K562 (cell line): ENCODE results near the gene TOMM6. TPM values are rescaled to one million over a fixed set of nuclear protein-coding genes. Genes with fewer than 3 reads are reported as not detected.
"Not testable (repeated sequence)": the region's sequence is repeated elsewhere in the genome, so short reads cannot be mapped to it uniquely, and the experiment has no call there.

ENCODE experiments used
- ATAC-seq: fragments of 200-7000 bp; cut with Tn5 transposase; 3 replicates; pipeline ENCODE4 v1.9.1; 2020; ENCODE audit warnings: moderate library complexity
- BruUV-seq: library from RNA; stranded (reverse); fragments of 400-500 nt; replicated peaks from 2 replicates; lab custom pipeline; 2021; lab: Mats Ljungman, UMichigan
- CTCF ChIA-PET: fragments of 300-600 bp; formaldehyde crosslinking; extraction: SDS; loops from one replicate; lab custom pipeline; 2021; ENCODE audit warnings: low intra/inter-chr PET ratio; lab: Yijun Ruan, JAX
- POLR2A ChIA-PET: fragments of 300-600, 350-650 bp; sonication (Branson Sonifier 250); formaldehyde crosslinking; extraction: SDS; loops from one replicate; lab custom pipeline; 2021; ENCODE audit warnings: antibody characterized with exemption, inconsistent platforms; lab: Yijun Ruan, JAX
- DNase-seq, 4 experiments: peaks; one replicate each; pipeline versions ENCODE4 v3.0.0 to v3.0.0-alpha.2; 2011 to 2018; ENCODE audit warnings: low spot score in 3 of 4, mixed read lengths in 3 of 4; ENCODE audit errors: extremely low read depth in 1 of 4
- FAIRE-seq: peaks from 2 replicates; lab custom pipeline; 2011; peaks lifted over from hg19 to GRCh38; lab: Jason Lieb, UNC
- H2AFZ ChIP-seq: 2 replicates; pipeline ENCODE4 v1.6.0; 2011; ENCODE audit warnings: low read depth, low read length, control low read depth, inconsistent platforms
- H3K27ac ChIP-seq: fragments of 200-600 bp; 3 replicates; pipeline ENCODE4 v1.8.0; 2011; ENCODE audit warnings: low read depth, mild to moderate bottlenecking, control low read depth, inconsistent platforms, low read length, moderate library complexity, mixed read lengths; ENCODE audit errors: extremely low read depth
- H3K27me3 ChIP-seq, 2 experiments: fragments of 300-600 bp in 1 of 2; 2 replicates in 1 of 2; 3 replicates in 1 of 2; pipeline versions ENCODE4 v1.6.0 to v1.8.0; 2011; ENCODE audit warnings: inconsistent platforms in 2 of 2, low read length in 2 of 2, mild to moderate bottlenecking in 1 of 2, mixed read lengths in 1 of 2, moderate library complexity in 1 of 2; ENCODE audit not compliant: control insufficient read depth in 2 of 2, insufficient read depth in 2 of 2
- H3K36me3 ChIP-seq: fragments of 300-600 bp; 3 replicates; pipeline ENCODE4 v1.8.0; 2011; ENCODE audit warnings: mild to moderate bottlenecking, low read length, inconsistent platforms; ENCODE audit not compliant: control insufficient read depth, insufficient read depth
- H3K4me1 ChIP-seq, 2 experiments: fragments of 200-600 bp in 1 of 2; replicated peaks in 1 of 2; 2 replicates in 1 of 2; 3 replicates in 1 of 2; pipeline versions ENCODE4 v1.5.1 to v1.8.0; 2011; ENCODE audit warnings: inconsistent platforms in 2 of 2, low read length in 2 of 2, mild to moderate bottlenecking in 1 of 2, mixed read lengths in 1 of 2, moderate library complexity in 1 of 2; ENCODE audit not compliant: control insufficient read depth in 2 of 2, insufficient read depth in 2 of 2
- H3K4me2 ChIP-seq: 2 replicates; pipeline ENCODE4 v1.6.1; 2011; ENCODE audit warnings: low read length, control low read depth, inconsistent platforms, mixed read lengths; ENCODE audit not compliant: insufficient read depth
- H3K4me3 ChIP-seq: fragments of 200-600 bp; sonication (generic), shearing (Covaris generic); 2 replicates; pipeline ENCODE4 v1.5.1; 2016; ENCODE audit warnings: control low read depth, inconsistent platforms
- H3K79me2 ChIP-seq: fragments of 200-600 bp; 3 replicates; pipeline ENCODE4 v1.8.0; 2011; ENCODE audit warnings: low read length, inconsistent platforms; ENCODE audit not compliant: control insufficient read depth, insufficient read depth
- H3K9ac ChIP-seq, 2 experiments: 2 replicates each; pipeline versions ENCODE4 v1.6.0 to v1.6.1; 2011; ENCODE audit warnings: low read depth in 2 of 2, low read length in 2 of 2, control low read depth in 1 of 2, inconsistent platforms in 1 of 2, mild to moderate bottlenecking in 1 of 2, mixed read lengths in 1 of 2; ENCODE audit not compliant: insufficient read depth in 1 of 2
- H3K9me1 ChIP-seq: one replicate; pipeline ENCODE4 v1.6.0; 2011; ENCODE audit warnings: inconsistent platforms, mild to moderate bottlenecking, low read length, moderate library complexity; ENCODE audit not compliant: control insufficient read depth, insufficient read depth
- H3K9me3 ChIP-seq: replicated peaks from 2 replicates; pipeline ENCODE4 v1.5.1; 2011; ENCODE audit warnings: low read depth, low read length, inconsistent platforms; ENCODE audit not compliant: control insufficient read depth, insufficient read depth
- H4K20me1 ChIP-seq: replicated peaks from 2 replicates; pipeline ENCODE4 v1.6.1; 2011; ENCODE audit warnings: low read length, inconsistent platforms, mixed read lengths; ENCODE audit not compliant: control insufficient read depth, insufficient read depth
- BCOR ChIP-seq: fragments of 450-650 bp; IDR thresholded peaks from 2 replicates; pipeline ENCODE4 v1.6.1; 2016
- LARP7 ChIP-seq: fragments of 450-650 bp; IDR thresholded peaks from 2 replicates; pipeline ENCODE4 v1.6.1; 2016
- MLLT1 ChIP-seq, 2 experiments: fragments of 450-650 bp; IDR thresholded peaks; 2 replicates each; pipeline ENCODE4 v1.6.1; 2016
- NKRF ChIP-seq: fragments of 450-650 bp; IDR thresholded peaks from 2 replicates; pipeline ENCODE4 v1.6.1; 2016; ENCODE audit warnings: borderline replicate concordance
- PHB2 ChIP-seq: fragments of 450-650 bp; IDR thresholded peaks from 2 replicates; pipeline ENCODE4 v1.6.1; 2017; ENCODE audit warnings: low read depth
- RBM25 ChIP-seq: fragments of 200-400 bp; formaldehyde crosslinking; IDR thresholded peaks from 2 replicates; pipeline ENCODE4 v1.6.1; 2018; ENCODE audit warnings: low read length, low read depth, moderate library complexity; ENCODE audit not compliant: severe bottlenecking
- TRIM25 ChIP-seq: fragments of 450-650 bp; IDR thresholded peaks from 2 replicates; pipeline ENCODE4 v1.7.0; 2016; ENCODE audit warnings: borderline replicate concordance
- ZKSCAN1 ChIP-seq: fragments of 150-350 bp; IDR thresholded peaks from 2 replicates; pipeline ENCODE4 v1.6.1; 2016; ENCODE audit warnings: low read depth, low read length
- ZNF280A ChIP-seq: fragments of 450-650 bp; IDR thresholded peaks from 2 replicates; pipeline ENCODE4 v1.6.1; 2018; ENCODE audit warnings: mild to moderate bottlenecking, low read depth; ENCODE audit not compliant: partially characterized antibody
- ZNF512 ChIP-seq: IDR thresholded peaks from 2 replicates; pipeline ENCODE4 v1.6.1; 2016; ENCODE audit warnings: missing genetic modification characterization, missing compliant biosample characterization
- WGBS: fragments of 100-300 bp; shearing (Covaris generic); methylation state at CpG from one replicate; pipeline ENCODE4 v1.1.6; 2016; ENCODE audit warnings: low coverage, mixed read lengths; ENCODE audit not compliant: insufficient coverage; ENCODE audit errors: missing lambda C conversion rate; 5-methylcytosine and 5-hydroxymethylcytosine counted together
- in situ Hi-C: fragments of 300-500 bp; cut with MboI; formaldehyde crosslinking; loops from 4 replicates; pipeline ENCODE4 v1.15.0; 2018; ENCODE audit warnings: inconsistent platforms, mixed read lengths
- intact Hi-C: fragments of 100-400 bp; cut with micrococcal nuclease; formaldehyde crosslinking; loops from 2 replicates; pipeline ENCODE4 v1.14.2; 2022
- polyA plus RNA-seq, 8 experiments: library from polyadenylated mRNA; depleted of rRNA in 4 of 8; stranded (reverse) in 5 of 8; unstranded in 3 of 8; fragments of >200 nt; fragmentation: Nextera tagmentation in 2 of 8; fragmentation: Illumina TruSeq in 1 of 8; extraction: Ambion mirVana in 2 of 8; extraction: Trizol in 1 of 8; gene quantifications; 2 replicates each; pipeline versions ENCODE4 v1.2.1 to v1.2.3, GENCODE V29; 2011 to 2014; ENCODE audit warnings: inconsistent platforms in 1 of 8, missing spikeins in 1 of 8
- total RNA-seq, 7 experiments: library from RNA; depleted of rRNA in 6 of 7; stranded (reverse); fragments of >200 nt in 6 of 7; fragmentation: Illumina TruSeq in 2 of 7; extraction: Trizol in 2 of 7; gene quantifications; 2 replicates each; pipeline versions ENCODE4 v1.2.1 to v1.2.3, GENCODE V29; 2011 to 2021; ENCODE audit warnings: low replicate concordance in 1 of 7

Gene TOMM6
- total and polyA plus RNA-seq, 9 of the 15 experiments (the other 6 are each of a cell fraction or from before 2014, with no cell fraction given), result 380 to 2,097 (median 1,065) TPM

GRCh38 chr6:41766043-41766664 lies 21.3 kb upstream of the TOMM6 start:
- not testable (repeated sequence) for H3K9me3 ChIP-seq, ATAC-seq, BruUV-seq, H3K9ac ChIP-seq, H3K9me1 ChIP-seq, H3K27ac ChIP-seq, H3K36me3 ChIP-seq, DNase-seq, H3K79me2 ChIP-seq, FAIRE-seq, H3K4me3 ChIP-seq, H3K4me2 ChIP-seq, H4K20me1 ChIP-seq
- in situ Hi-C loops, result loop anchor here (5.0 kb wide), 1 partner anchor 69 kb away; no protein-coding TSS in a partner anchor
- CTCF ChIA-PET, result interaction anchor here (0.6 kb wide), 1 partner anchor 83 kb away, joined by 3 read pairs; no protein-coding TSS in a partner anchor
- WGBS, result 53% methylated on average over 4 of the region's 4 CpGs
- POLR2A ChIA-PET, result interaction anchor here (0.5 to 1.0 kb wide), 3 partner anchors 33 to 262 kb away, joined by 3 to 4 read pairs (median 3); no protein-coding TSS in a partner anchor
- Histone ChIP-seq H3K4me1 (peaks cover 33 to 37% of the 10 kb centered on the region in 2 experiments), H2AFZ (peak overlapping the region; percentile 63; the same call in 1 of the 2 replicates), H3K27me3 (peaks cover 3 to 18% of the 10 kb centered on the region in 2 experiments; a peak in 3 of 5 replicates)
- intact Hi-C loops, result loop anchor here (2.0 kb wide), 1 partner anchor 31 kb away; the partner anchor contains the start of gene TFEB
- TF ChIP-seq ZNF280A, result peak; percentile 35
- 0 out of 4 replicates have a peak, but pooled peaks of 1 of the 2 experiments have one; percentile 17 for TF ChIP-seq MLLT1 (IDR thresholded peaks at IDR 0.05)
- peak; percentile 43; the same call in 1 of the 2 replicates for TF ChIP-seq ZKSCAN1
- 0 out of 2 replicates have a peak, but pooled peaks have one; percentile 36 for TF ChIP-seq NKRF
- peak; percentile 31 for TF ChIP-seq RBM25
- 0 out of 2 replicates have a peak, but pooled peaks have one; percentile 11 for TF ChIP-seq BCOR
- TF ChIP-seq ZNF512 (tag), result peak; percentile 99
- TF ChIP-seq TRIM25, result 0 out of 2 replicates have a peak, but pooled peaks have one; percentile 34
- TF ChIP-seq PHB2, result 0 out of 2 replicates have a peak, but pooled peaks have one; percentile 31
- peak; percentile 78; the same call in 1 of the 2 replicates for TF ChIP-seq LARP7
